Stimulated activated effector memory CD8-positive, alpha-beta T cell treated with anti-CD3 and anti-CD28 coated beads, Interleukin-12 subunit alpha, Interleukin-12 subunit beta, amount 100 ng/mL, for 72 hours (primary cell): Measurements from ENCODE around the gene CYSTM1.

Source experiments
- ATAC-seq: fragments of 150-1000 bp; cut with Tn5 transposase; 2 replicates; pipeline ENCODE4 v1.10.0; 2021
- DNase-seq, 2 donors: peaks; one replicate each; pipeline ENCODE4 v3.0.0; 2021 to 2022; ENCODE audit warnings: low spot score in 2 of 2
- H3K27ac Mint-ChIP-seq: one replicate; pipeline ENCODE4 v1.8.0; 2022; ENCODE audit warnings: mild to moderate bottlenecking, mixed read lengths
- H3K36me3 Mint-ChIP-seq: one replicate; pipeline ENCODE4 v1.8.0; 2022; ENCODE audit warnings: mild to moderate bottlenecking, mixed read lengths
- H3K4me1 Mint-ChIP-seq: one replicate; pipeline ENCODE4 v1.8.0; 2022; ENCODE audit warnings: mixed read lengths
- H3K4me3 Mint-ChIP-seq: one replicate; pipeline ENCODE4 v1.8.0; 2022; ENCODE audit warnings: mild to moderate bottlenecking, mixed read lengths
- H3K9me3 Mint-ChIP-seq: one replicate; pipeline ENCODE4 v1.8.0; 2022; ENCODE audit warnings: mixed read lengths

CYSTM1 gene

DNA sequence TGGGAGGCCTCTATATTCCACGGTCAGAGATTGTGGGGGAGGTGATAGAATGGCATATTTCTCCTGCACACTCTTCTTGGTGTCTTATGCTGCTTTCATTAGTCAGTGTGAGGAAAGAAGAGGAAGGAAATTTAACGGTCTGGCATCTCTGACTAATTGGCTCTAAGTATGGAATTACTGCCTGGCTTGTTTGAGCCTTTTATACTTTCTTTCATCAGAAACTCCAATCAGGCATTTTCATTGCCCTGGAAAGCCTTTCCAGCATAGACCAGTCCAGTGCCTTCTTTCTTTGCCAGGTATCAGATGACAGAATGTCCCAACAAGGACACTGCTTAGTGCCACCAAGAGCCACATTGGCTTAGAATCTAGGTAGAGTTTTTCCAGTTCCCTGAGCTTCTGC lies 30.2 kb downstream of the CYSTM1 start:
- no peaks in the 10 kb centered on the region for H3K9me3 Mint-ChIP-seq
- no peaks in the 10 kb centered on the region for H3K36me3 Mint-ChIP-seq
- H3K4me3 Mint-ChIP-seq = no peak overlapping the region
- H3K4me1 Mint-ChIP-seq = no peaks in the 10 kb centered on the region
- ATAC-seq = no peak
- no peak for DNase-seq
- no peak overlapping the region for H3K27ac Mint-ChIP-seq

DNA sequence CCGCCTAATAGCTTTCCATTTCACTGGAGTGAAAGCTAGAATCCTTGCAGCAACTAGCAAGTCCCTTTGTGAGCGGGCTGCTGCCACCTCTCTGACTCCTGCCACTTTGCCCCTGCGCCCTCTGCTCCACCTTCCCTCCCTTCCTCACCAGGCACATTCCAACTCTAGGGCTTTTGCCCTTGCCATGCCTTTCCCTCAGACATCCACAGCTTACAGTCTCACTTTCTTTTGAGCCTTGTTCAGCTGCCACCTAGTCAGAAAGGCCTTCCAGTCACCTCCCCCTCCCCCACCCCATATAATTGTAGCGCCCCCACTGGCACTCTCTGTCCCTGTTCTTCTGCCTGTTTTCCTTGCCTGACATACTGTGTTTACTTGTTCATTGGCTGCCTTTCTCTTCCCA lies 31.0 kb downstream of the CYSTM1 start:
- Mint-ChIP-seq H3K27ac (no peak overlapping the region), H3K36me3 (no peaks in the 10 kb centered on the region), H3K4me3 (no peak overlapping the region), H3K4me1 (no peaks in the 10 kb centered on the region), H3K9me3 (no peaks in the 10 kb centered on the region)
- DNase-seq (no peak), ATAC-seq (no peak)

DNA sequence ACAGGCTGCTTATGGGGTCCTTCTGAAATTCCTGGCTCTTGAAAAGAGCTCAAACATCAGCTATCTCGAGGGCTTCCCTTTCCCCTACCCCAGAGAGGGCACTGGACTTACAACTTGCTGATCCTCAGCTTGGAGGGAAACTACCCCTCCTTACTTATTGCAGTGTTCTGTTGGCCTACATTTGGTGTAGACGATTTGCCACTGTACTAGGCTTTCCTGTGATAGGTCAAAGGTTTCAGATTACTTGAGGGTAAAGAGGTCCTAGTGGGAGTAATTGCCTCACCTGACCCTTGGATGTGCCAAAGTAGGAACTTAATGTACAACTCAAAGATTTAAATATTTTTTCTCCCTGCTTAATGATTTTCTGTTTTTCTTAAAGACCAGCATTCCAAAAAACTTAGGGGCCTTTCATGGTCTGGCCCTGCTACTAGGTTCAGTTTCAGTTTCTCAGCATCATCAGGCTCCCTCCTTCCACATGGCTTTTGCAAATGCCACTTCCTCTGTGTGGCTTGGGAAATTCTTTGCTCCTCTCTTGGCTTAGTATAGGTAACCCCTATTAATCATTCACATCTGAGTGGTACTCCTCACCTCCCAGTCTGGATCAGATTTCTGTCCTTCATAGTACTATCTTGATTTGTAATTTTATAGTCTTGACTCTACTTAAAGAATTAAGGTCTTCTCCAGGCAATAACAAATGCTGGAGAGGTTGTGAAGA lies 32.4 kb downstream of the CYSTM1 start:
- Mint-ChIP-seq H3K4me1 (no peaks in the 10 kb centered on the region), H3K36me3 (no peaks in the 10 kb centered on the region), H3K4me3 (no peak overlapping the region), H3K9me3 (no peaks in the 10 kb centered on the region), H3K27ac (no peak overlapping the region)
- DNase-seq = no peak
- no peak for ATAC-seq

DNA sequence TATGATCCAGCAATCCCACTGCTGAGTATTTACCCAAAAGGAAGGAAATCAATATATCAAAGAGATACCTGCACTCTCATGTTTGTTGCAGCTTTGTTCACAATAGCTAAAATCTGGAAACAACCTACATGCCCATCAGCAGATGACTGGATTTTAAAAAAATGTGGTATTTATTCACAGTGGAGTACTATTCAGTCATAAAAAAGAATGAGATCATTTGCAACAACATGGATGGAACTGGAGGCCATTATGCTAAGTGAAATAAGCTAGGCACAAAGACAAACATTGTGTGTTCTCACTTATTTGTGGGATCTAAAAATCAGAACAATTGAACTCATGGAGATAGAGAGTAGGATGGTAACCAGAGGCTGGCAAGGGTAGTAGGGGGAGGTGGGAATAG lies 33.1 kb downstream of the CYSTM1 start:
- no peak overlapping the region for H3K27ac Mint-ChIP-seq
- no peak for DNase-seq
- H3K4me1 Mint-ChIP-seq = no peaks in the 10 kb centered on the region
- no peak overlapping the region for H3K4me3 Mint-ChIP-seq
- no peaks in the 10 kb centered on the region for H3K36me3 Mint-ChIP-seq
- ATAC-seq = no peak
- no peaks in the 10 kb centered on the region for H3K9me3 Mint-ChIP-seq

DNA sequence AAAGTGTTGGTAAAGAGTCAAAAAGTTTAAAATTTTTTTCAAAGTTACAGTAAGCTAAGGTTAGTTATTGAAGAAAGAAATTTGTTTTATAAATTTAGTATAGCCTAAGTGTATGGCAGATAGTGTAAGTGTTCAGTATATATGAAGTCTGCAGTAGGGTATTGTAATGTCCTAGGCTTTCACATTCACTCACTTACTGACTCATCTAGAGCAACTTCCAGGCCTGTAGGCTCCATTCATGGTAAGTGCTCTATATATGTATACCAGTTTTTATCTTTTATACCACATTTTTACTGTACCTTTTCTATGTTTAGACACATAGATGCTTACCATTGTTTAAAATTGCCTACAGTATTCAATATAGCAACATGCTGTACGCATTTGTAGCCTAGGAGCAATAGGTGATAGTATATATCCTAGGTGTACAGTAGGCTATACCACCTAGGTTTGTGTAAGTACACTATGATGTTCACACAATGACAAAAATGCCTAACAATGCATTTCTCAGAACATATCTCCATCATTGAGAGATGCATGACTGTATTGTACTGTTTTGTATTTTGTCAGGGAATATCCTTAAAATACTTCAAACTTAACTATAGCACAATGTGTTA lies 38.5 kb downstream of the CYSTM1 start:
- no peak for DNase-seq
- Mint-ChIP-seq H3K27ac (no peak overlapping the region), H3K9me3 (no peaks in the 10 kb centered on the region), H3K4me3 (no peak overlapping the region), H3K36me3 (no peaks in the 10 kb centered on the region), H3K4me1 (peaks cover 10% of the 10 kb centered on the region)
- ATAC-seq = peak; percentile 93

DNA sequence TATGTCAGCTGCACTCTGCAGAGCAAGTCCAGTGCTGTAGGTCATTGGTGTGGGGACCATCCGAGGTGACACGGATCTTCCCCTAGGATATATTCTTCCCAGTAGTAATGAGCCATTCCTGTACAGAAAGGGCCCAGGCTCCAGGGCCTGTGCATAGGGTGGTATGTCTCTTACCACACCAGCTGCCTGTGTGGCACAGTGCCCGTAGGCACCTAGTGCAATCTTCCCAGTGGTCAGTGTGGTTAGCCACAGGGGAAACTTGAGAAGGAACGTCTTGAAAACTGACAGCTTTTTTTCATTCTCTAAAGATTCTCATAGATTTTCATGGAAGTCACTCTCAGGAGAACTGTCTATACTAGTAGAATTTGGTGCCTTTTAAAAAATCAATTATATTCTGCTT lies 39.8 kb downstream of the CYSTM1 start:
- Mint-ChIP-seq H3K27ac (no peak overlapping the region), H3K36me3 (no peaks in the 10 kb centered on the region), H3K9me3 (no peaks in the 10 kb centered on the region), H3K4me3 (no peak overlapping the region), H3K4me1 (peaks cover 12% of the 10 kb centered on the region)
- ATAC-seq (peak; percentile 24), DNase-seq (no peak)

DNA sequence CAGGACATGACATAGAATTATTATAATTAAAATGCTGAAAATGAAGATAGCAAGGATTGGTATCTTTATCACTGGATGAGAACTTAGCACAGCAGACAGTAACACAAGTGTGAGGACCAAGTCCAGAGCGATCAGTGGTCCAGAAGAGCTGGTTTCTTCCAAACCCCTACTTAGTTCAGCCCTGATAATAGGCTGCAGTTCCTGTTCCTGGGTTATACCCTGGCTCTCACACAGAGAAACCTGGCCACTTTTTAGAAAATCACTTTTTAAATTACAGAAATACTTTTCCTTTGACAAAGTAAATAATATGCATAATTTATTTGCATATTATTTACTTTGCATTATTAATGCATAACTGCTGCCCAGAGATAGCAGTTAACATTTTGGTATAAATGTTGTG lies 40.3 kb downstream of the CYSTM1 start:
- no peak overlapping the region for H3K4me3 Mint-ChIP-seq
- H3K9me3 Mint-ChIP-seq = no peaks in the 10 kb centered on the region
- no peaks in the 10 kb centered on the region for H3K36me3 Mint-ChIP-seq
- DNase-seq (no peak), ATAC-seq (no peak)
- H3K27ac Mint-ChIP-seq = no peak overlapping the region
- H3K4me1 Mint-ChIP-seq = peaks cover 17% of the 10 kb centered on the region

DNA sequence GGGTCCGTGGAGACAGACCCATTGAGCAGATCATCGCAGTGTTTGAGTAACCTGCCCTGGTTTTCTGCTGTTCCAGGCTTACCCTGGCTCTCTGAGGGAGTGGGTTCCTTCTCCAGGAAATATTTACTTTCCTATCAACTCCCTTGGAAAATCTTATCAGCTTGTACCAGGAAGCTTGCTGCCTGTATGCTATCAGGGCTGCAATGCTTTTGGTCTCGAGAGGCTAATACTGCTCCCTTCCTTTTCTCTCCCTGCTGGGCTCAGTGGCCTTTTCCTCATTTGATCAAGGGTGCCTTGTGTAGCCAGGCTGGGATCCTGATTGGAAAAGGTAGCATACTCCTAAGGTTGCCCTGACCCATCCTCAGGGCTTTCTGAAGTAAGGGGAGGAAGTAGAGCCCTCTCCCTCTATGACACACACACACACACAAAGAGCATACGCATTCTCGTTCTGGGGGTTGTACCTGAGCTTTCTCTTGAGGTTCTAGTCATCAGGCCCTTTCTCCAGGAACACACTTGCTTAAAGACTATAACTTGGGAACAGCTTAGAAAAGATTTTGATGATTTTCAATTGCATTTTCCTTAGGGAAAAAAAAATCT lies 41.6 kb downstream of the CYSTM1 start:
- no peak for DNase-seq
- Mint-ChIP-seq H3K4me1 (peaks cover 25% of the 10 kb centered on the region), H3K36me3 (no peaks in the 10 kb centered on the region), H3K9me3 (no peaks in the 10 kb centered on the region), H3K4me3 (no peak overlapping the region), H3K27ac (no peak overlapping the region)
- ATAC-seq = no peak

DNA sequence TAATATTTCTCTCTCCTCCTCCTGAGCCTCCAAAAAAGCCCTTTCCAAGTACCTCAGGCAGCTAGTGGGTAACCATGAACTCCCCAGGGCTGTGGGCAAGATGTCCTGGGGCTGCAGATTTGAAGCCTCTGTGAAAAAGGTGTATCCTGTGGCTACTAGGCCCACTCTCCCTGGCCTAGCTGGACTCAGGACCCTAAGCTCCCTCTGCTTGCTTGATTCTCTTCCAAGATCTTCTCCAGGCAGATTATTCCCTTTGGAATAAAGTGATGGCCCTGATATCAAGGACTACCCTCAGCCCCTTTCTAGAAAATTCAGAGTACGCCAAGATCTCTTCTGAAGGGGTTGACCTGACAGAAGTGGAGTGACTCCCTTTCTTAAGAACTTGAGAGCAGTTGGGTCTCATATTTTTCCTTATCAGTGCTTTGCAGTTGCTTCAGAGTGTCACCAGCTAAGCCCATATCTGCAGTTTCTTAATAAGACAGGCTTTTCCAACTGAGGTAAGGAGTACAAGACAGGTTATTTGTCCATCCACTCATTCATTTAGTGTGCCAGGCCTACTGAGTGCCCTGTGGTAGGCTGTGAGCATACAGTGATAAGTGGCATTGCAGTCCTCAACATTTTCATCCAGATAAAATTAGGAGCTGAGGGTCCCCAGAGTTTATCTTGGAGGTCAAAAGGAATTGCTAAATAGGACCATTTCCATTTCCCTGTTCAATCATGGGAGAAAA lies 42.5 kb downstream of the CYSTM1 start:
- no peak overlapping the region for H3K27ac Mint-ChIP-seq
- ATAC-seq = no peak
- H3K4me3 Mint-ChIP-seq = no peak overlapping the region
- peaks cover 34% of the 10 kb centered on the region for H3K4me1 Mint-ChIP-seq
- H3K36me3 Mint-ChIP-seq = no peaks in the 10 kb centered on the region
- H3K9me3 Mint-ChIP-seq = no peaks in the 10 kb centered on the region
- no peak for DNase-seq

DNA sequence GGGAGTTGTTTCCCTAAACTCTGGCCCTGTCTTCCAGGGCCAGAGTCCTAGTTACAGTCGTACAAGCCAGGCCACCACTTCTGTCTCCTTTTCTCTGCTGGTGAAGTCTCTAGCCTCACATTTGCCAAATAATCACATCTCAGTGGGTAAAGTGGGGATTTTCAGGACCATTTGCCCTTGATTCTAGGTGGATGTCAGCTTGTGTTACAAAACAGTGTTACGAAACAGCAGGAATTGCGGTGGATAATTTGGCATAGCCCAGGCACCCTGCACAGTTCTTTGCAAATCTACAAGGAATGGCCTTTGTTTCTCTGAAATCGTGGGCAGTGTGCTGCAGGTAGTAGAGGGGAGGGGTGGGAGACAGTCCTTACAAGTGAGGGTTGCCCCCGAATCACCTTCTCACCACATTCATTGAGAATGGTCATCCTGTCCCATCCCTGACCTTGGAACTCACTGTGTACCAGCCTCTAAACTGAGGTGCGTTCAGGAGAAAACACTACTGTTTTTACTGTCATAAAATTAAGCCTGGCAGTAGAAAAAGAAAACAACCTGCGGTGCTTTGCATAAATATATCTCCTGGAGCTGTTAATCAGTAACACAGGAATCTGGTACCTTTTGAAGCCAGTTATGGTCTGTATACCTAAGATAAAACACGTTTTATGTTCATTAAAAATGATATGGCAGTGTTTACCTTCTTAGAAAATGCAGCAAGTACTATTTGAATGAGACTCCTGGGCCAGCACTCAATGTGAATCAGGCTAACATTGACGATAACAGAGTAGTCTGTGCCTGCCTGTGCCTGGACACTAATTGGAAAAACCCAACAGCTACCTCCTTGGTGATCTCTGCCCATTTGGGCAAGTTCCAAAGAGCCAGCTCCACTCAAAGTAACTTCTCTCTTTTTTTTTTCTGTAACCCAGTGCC lies 44.3 kb downstream of the CYSTM1 start:
- Mint-ChIP-seq H3K4me1 (peaks cover 32% of the 10 kb centered on the region), H3K27ac (peak overlapping the region; percentile 24), H3K4me3 (no peak overlapping the region), H3K9me3 (no peaks in the 10 kb centered on the region), H3K36me3 (no peaks in the 10 kb centered on the region)
- DNase-seq (no peak), ATAC-seq (no peak)

DNA sequence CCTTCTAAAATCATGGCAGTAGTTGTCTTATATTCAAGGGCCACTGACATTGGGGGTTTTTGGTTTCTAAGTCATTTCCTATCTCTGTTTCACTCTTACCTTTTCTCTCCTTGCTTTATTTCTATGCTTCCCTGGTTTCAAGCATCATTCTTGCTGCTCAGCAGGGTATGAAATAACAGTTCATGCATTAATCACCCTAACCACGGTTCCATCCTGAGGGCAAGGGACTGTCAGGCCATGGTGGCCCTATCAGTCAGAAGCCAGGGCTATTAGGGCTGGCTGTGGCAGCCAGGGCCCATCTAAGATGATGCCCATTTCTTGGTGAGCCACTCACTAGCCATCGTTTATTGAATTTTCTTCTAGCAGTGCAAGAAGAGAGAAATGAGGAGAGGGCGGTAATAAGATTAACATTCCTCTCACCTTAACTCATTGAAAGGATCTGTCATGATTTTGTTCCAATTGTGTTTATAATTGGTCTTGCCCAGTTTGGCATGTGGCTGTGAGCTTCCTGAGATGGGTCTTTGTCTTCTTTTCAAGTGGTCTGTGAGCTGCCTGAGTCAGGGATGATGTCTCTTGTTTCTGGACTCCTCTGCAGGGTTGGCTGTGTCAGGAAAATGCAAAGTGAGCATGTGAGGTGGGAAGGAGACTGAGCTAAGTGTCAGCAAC lies 45.2 kb downstream of the CYSTM1 start:
- H3K9me3 Mint-ChIP-seq = no peaks in the 10 kb centered on the region
- no peak overlapping the region for H3K4me3 Mint-ChIP-seq
- peaks cover 24% of the 10 kb centered on the region for H3K4me1 Mint-ChIP-seq
- peak; percentile 88 for ATAC-seq
- no peak for DNase-seq
- peak overlapping the region; percentile 24 for H3K27ac Mint-ChIP-seq
- H3K36me3 Mint-ChIP-seq = no peaks in the 10 kb centered on the region

DNA sequence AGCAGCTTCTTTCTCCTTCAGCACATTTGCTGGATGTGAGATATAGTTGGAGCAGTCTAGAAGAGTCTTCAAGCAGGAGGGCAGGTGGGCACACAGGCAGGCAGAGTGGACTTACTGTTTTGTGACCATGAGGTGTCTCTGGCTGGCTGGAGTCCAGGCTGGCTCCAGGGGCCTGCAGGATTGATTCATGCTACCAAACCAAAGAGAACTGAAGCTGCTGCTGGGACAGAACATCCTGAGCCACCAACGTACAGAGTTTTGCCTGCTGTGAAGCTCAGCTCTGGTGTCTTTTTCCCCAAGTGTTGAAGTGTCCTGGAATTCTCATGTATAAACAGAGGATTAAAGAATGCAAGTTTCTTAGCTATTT lies 45.7 kb downstream of the CYSTM1 start:
- ATAC-seq (no peak), DNase-seq (no peak)
- H3K27ac Mint-ChIP-seq = no peak overlapping the region
- H3K4me3 Mint-ChIP-seq = no peak overlapping the region
- no peaks in the 10 kb centered on the region for H3K9me3 Mint-ChIP-seq
- no peaks in the 10 kb centered on the region for H3K36me3 Mint-ChIP-seq
- H3K4me1 Mint-ChIP-seq = peaks cover 24% of the 10 kb centered on the region

DNA sequence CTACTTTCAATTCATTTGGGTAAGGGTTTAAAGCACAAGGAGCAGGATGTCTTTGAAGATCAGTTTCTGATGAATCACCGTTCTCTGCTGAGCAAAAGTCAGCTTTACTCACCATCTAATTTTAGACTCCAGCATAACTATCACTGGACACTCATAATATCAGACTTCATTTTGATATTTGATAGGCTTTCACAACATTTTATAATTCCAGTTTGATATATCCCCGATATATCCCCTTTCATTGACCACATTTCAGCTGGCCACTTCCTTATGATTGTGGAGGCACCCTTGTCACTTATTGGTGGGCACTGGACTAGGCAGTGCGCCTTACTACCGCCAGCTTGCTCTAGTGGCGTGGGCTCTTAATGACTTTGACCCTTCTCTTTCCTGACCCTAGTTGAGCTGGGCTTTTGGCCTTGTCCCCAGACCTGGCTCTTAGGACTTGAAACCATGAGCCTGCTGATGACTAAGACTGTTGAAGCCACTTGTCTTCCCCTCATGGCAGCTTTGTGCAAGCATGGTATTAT lies 46.8 kb downstream of the CYSTM1 start:
- Mint-ChIP-seq H3K27ac (no peak overlapping the region), H3K4me3 (peak overlapping the region; percentile 6), H3K9me3 (no peaks in the 10 kb centered on the region), H3K4me1 (peaks cover 24% of the 10 kb centered on the region), H3K36me3 (no peaks in the 10 kb centered on the region)
- no peak for DNase-seq
- ATAC-seq = peak; percentile 65

DNA sequence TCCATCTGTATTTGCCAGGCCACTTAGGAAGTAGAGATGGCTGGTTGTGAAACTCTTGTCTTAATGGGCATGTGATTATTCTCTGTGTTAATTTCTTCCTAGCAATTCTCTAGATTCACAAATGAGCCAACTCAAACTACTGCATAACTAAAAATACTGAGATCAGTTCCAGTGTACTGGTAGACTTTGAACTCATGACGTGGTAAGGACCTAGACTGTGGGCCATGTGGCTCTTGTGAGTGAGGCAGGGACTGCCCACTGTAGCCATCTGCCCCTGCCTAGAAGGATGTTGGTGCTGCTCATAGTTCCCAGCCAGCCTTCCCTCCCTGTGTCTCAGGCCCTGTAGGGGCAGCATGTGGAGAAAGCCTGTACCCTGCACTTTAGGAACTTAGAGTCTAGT lies 47.4 kb downstream of the CYSTM1 start:
- Mint-ChIP-seq H3K36me3 (no peaks in the 10 kb centered on the region), H3K4me1 (peaks cover 24% of the 10 kb centered on the region)

More for the DNA sequence above, 47.4 kb downstream of the CYSTM1 start:
- no peak overlapping the region for H3K27ac Mint-ChIP-seq
- ATAC-seq = no peak
- no peaks in the 10 kb centered on the region for H3K9me3 Mint-ChIP-seq
- no peak overlapping the region for H3K4me3 Mint-ChIP-seq
- DNase-seq = no peak
